Stimulated activated CD8-positive, alpha-beta memory T cell treated with anti-CD3 and anti-CD28 coated beads, Interleukin-2, amount 100 ng/mL, for 1 hour (primary cell): ENCODE data around the gene CLEC17A.
"Not testable (repeated sequence)": the region's sequence is repeated elsewhere in the genome, so short reads cannot be mapped to it uniquely, and the experiment has no call there.

Experiments
- DNase-seq, 2 donors: peaks; one replicate each; pipeline ENCODE4 v3.0.0-alpha.2; 2020; ENCODE audit warnings: low read depth in 2 of 2

The CLEC17A gene

GRCh38 chr19:14582894-14583340 is at the start of gene CLEC17A:
Gene CLEC17A, plus strand, starts transcription at chr19:14583084. Its CDS starts 77 bp downstream, at chr19:14583161.
- no peak for DNase-seq

GRCh38 chr19:14533450-14533849 is 49.4 kb upstream of the CLEC17A start:
- DNase-seq = no peak

GRCh38 chr19:14536926-14537692 is 45.8 kb upstream of the CLEC17A start:
- DNase-seq = no peak

DNA sequence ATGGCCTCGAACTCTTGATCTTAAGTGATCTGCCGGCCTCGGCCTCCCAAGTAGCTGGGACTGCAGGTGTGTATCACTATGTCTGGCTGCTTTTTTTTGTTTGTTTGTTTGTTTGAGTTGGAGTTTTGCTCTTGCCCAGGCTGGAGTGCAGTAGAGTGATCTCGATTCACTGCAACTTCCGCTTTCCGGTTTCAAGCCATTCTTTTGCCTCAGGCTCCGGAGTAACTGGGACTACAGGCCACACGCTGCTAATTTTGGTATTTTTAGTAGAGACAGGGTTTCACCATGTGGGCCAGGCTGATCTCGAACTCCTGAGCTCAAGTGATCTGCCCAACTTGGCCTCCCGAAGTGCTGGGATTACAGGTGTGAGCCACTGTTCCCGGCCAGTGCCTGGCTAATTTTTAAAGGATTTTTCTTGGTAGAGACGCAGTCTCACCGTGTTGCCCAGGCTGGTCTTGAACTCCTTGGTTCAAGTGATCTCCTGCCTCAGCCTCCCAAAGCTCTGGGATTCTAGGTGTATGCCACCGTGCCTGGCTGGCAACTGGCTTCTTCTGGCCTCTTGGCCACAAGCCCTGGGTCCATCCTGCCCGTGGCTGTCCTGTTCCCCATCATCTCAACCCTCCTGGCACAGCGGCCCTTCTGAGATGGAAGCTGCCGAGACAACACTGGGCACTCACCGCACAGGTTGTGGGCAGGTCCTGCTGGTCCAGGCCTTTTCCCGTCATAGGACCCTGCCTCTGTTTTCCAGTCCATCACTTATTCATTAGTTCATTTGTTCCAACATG is 42.0 kb upstream of the CLEC17A start:
- DNase-seq = no peak

- not testable (repeated sequence) for DNase-seq
Measured at GRCh38 chr19:14541979-14542378, 40.9 kb upstream of the CLEC17A start.

- DNase-seq = no peak
Measured at GRCh38 chr19:14542711-14543328, 40.1 kb upstream of the CLEC17A start.

DNA sequence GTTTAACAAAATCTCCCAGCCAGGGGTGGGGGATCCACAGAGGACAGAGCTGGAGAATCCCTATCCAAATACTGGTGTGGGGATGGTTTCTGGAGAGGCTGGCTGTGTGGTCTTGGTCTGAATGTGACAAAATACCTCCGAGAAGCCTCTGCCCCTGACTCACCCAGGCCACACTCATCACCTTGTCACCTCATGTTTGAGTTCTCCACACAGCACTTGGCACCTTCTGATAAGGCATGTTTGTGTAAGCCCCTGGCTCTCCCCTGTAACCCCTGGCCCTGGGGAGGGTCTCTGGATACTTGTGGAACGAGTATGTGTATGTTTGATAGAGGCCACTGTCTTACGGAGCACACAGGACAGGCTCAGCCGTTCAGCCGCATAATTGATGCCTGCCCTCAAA is 38.8 kb upstream of the CLEC17A start:
- DNase-seq = no peak

DNA sequence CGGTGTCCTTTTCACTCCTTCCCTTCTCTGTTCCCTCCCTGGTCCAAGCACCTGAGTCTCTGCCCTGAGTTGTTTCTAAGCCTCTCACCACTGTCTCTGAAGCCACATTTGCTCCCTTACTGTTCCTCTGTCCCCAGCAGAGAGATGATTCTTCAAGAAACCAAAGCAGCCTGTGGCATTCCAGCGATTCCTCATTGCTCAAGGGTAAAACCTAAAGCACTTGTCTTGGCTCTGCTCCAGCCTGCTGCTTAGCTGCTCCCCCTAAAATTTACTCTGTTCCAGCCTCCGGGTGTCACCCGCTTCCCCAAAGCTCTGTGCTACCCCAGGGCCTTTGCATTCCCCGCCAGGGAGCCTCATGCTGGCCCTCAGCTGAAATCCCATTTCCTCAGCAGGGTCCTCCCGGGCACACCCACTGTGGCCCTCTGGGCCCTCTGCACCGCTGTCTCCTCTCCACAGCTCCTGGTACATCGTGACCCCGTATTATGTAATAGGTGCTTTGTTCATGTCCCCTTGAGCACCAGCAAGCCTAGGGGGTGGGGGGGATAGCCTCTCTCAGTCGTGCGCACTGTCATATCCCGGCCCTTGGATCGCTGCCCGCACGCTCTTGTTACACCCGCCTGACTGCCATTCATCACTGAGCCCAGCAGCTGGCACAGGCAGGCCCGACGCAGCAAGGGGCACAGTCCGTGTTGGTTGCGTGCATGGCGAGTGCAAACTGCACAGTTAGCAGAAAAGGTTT is 37.7 kb upstream of the CLEC17A start:
- no peak for DNase-seq

- DNase-seq = no peak
Measured at GRCh38 chr19:14545716-14546082, 37.2 kb upstream of the CLEC17A start.

GRCh38 chr19:14550201-14550754 is 32.6 kb upstream of the CLEC17A start:
- no peak for DNase-seq

GRCh38 chr19:14551134-14552005 is 31.5 kb upstream of the CLEC17A start:
- peak; percentile 61 to 69 for DNase-seq

- not testable (repeated sequence) for DNase-seq
Measured at GRCh38 chr19:14552006-14552360, 30.9 kb upstream of the CLEC17A start.

- DNase-seq = no peak
Measured at GRCh38 chr19:14553042-14553938, 29.6 kb upstream of the CLEC17A start.

GRCh38 chr19:14553939-14554243 is 29.0 kb upstream of the CLEC17A start:
- DNase-seq = no peak

DNA sequence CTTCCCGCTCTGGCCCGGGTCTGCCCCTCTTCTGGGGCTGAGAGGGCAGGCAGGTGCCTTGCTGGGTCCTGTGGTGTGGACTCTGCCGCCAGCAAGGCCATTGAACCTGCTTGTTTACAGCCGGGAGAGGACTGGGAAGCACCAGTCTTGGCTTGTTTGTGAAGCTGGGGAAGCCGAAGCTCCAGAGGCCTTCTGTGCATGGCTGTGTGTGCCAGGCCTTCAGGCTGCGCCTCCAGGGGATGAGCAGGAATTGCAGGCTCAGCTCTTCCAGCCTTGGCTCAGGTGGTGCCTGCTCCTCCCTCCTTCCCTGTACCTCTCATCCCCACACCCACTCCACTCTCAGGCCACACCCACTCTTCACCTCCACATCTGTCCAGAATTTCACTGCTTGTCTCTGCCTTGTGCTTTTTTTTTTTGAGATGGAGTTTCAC is 28.5 kb upstream of the CLEC17A start:
- DNase-seq = no peak

GRCh38 chr19:14555918-14556661 is 26.8 kb upstream of the CLEC17A start:
- DNase-seq = no peak

GRCh38 chr19:14556662-14557188 is 26.2 kb upstream of the CLEC17A start:
- DNase-seq = peak; percentile 43 to 45

- DNase-seq = no peak
Measured at GRCh38 chr19:14558370-14559066, 24.4 kb upstream of the CLEC17A start.
